Measurements from ENCODE around the gene SLMAP.

SLMAP gene

DNA sequence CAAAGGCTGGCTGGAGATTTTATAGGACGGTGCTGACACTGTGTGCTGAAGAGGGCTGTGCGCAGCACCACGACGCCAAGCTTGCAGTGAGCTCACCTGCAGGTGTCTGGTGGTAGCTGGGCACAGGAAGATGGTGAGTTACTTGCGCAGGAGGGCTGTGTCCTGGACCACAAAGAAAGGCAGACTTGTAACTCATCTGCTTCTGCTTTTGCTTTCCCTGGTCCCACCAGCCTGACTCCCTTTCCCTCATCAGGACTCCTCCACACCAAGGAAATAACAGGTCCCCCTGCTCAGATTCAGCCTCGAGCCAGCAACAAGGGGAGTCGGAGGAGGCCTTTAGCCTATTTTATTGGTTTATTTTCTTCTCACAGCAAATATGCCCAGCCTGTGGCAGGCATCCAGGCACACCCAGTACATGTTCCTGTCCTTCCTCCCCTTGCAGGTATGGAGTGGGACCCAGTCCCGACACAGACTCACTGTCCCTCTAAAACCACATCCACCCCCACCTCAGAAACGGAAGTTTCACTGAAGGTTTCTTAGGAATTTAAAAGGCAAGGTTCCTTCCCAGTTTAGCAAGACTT lies 216.5 kb downstream of the SLMAP start:
- Histone ChIP-seq H3K4me3 (ENCODE audit: low read depth in 1 of 2, low read length in 2 of 2) (no peak overlapping the region), H3K9ac (ENCODE audit: low read length) (no peak overlapping the region), H3K36me3 (ENCODE audit: insufficient read depth, low read length) (no peaks in the 10 kb centered on the region), H3K27me3 (ENCODE audit: control insufficient read depth in 1 of 2, insufficient read depth in 2 of 2, low read length in 2 of 2) (no peaks in the 10 kb centered on the region), H3K27ac (ENCODE audit: low read depth, low read length) (no peak overlapping the region), H3K4me1 (ENCODE audit: insufficient read depth, low read length) (peaks cover 8% of the 10 kb centered on the region), H3K9me3 (ENCODE audit: low read length) (no peaks in the 10 kb centered on the region)

DNA sequence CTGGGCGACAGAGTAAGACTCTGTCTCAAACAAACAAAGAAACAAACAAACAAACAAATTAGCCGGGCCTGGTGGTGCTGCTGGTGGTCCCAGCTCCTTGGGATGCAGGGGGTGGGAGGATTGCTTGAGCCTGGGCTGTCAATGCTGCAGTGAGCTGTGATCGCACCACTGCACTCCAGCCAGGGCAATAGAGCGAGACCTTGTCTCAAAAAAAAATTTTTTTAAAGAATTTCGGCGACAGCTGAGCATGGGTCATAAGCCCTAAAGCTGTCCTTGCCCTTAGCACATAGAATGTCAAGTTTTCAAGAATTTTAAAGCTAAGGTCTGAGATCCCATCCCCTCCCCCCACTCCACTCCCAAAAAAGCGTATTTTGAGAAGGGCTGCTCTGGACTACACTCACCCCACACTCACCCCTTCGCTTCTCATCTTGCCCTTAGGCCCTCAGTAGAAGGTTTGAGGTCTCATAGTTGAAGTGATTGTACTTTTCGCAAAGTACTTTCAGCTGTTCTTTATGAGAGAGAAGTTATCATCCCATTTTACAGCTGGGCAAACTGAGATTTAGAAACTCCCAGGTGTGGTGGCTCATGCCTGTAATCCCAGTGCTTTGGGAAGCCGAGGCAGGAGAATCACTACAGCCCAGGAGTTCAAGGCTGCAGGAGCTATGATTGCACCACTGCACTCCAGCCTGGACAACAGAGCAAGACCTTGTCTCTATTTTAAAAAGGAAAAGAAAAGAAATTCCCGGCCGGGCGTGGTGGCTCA lies 217.8 kb downstream of the SLMAP start:
- H3K4me3 ChIP-seq (ENCODE audit: low read depth in 1 of 2, low read length in 2 of 2): no peak overlapping the region
- H3K27me3 ChIP-seq (ENCODE audit: control insufficient read depth in 1 of 2, insufficient read depth in 2 of 2, low read length in 2 of 2): no peaks in the 10 kb centered on the region
- H3K9ac ChIP-seq (ENCODE audit: low read length): no peak overlapping the region
- H3K4me1 ChIP-seq (ENCODE audit: insufficient read depth, low read length): peaks cover 8% of the 10 kb centered on the region
- no peaks in the 10 kb centered on the region for H3K36me3 ChIP-seq (ENCODE audit: insufficient read depth, low read length)
- H3K9me3 ChIP-seq (ENCODE audit: low read length): no peaks in the 10 kb centered on the region
- no peak overlapping the region for H3K27ac ChIP-seq (ENCODE audit: low read depth, low read length)

DNA sequence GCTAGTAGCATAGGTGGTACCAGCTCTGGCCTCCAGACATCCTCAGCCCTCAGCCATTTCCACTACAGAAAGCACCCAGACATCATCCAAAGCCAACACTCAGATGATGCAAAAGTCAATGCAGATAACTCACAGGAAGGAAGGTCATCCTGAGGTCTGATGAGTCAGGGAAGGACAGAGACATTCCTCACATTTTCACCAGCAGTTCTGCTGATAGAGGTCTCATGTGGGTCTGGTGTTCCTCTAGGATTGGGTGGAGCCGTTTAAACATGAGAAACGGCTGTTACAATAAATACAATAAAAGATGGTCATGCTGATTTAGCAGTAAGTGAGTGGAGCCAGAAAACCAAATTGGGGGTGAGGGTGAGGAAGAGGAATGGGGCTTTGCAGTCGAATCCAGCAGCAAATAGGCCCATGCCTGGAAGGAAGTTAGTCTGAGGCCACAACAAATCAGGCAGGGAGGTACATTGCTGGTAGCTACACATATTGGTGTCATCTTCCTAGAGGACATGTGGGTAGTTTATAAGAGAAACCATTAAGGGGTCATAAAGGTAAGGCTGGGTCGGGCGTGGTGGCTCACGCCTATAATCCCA lies 218.8 kb downstream of the SLMAP start:
- H3K4me3 ChIP-seq (ENCODE audit: low read depth in 1 of 2, low read length in 2 of 2): no peak overlapping the region
- no peak overlapping the region for H3K9ac ChIP-seq (ENCODE audit: low read length)
- peak overlapping the region; percentile 2 for H3K27ac ChIP-seq (ENCODE audit: low read depth, low read length)
- no peaks in the 10 kb centered on the region for H3K36me3 ChIP-seq (ENCODE audit: insufficient read depth, low read length)
- H3K27me3 ChIP-seq (ENCODE audit: control insufficient read depth in 1 of 2, insufficient read depth in 2 of 2, low read length in 2 of 2): no peaks in the 10 kb centered on the region
- no peaks in the 10 kb centered on the region for H3K9me3 ChIP-seq (ENCODE audit: low read length)
- peaks cover 8% of the 10 kb centered on the region for H3K4me1 ChIP-seq (ENCODE audit: insufficient read depth, low read length)

DNA sequence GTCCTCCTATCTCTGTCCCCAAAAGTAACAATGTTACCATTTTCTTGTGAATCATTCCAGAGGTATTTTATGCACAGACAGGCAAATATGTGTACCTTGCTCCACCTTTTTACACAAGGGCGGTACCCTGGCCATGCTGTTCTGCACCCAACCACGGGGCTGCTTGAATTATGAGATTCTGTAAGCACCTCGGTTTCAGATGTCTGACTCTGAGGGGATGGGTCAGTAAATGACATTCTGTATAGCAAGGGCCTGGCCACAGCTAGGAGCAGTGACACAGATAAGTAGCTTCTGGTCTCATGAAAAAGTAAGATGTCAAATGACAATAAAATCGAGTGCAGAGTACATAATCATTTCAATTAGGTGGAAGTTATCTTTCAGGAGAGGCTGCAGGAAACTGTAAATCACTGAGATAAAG lies 221.7 kb downstream of the SLMAP start:
- no peak overlapping the region for H3K4me3 ChIP-seq (ENCODE audit: low read depth in 1 of 2, low read length in 2 of 2)
- no peaks in the 10 kb centered on the region for H3K36me3 ChIP-seq (ENCODE audit: insufficient read depth, low read length)
- no peak overlapping the region for H3K9ac ChIP-seq (ENCODE audit: low read length)
- no peak overlapping the region for H3K27ac ChIP-seq (ENCODE audit: low read depth, low read length)
- H3K27me3 ChIP-seq (ENCODE audit: control insufficient read depth in 1 of 2, insufficient read depth in 2 of 2, low read length in 2 of 2): no peaks in the 10 kb centered on the region
- H3K9me3 ChIP-seq (ENCODE audit: low read length): no peaks in the 10 kb centered on the region
- peaks cover 3% of the 10 kb centered on the region for H3K4me1 ChIP-seq (ENCODE audit: insufficient read depth, low read length)

DNA sequence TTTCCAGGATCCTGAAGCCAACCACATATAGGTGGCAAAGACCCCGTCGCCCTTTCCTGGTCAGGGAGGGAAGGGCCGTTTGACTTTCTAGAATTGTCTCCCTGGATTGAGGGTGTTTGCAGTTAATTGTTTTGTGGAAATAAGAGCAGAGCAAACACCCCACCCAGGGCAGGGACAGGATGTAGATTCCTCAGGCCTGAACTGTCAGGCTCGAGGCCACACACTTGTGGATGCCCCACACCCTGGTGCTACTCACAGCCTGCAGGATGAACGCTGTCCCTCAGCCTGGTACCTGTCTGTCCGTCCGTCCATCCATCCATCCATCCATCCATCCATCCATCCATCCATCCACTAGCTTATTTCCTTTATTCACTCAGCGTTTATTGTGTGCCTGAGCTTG lies 222.2 kb downstream of the SLMAP start:
- Histone ChIP-seq H3K36me3 (ENCODE audit: insufficient read depth, low read length) (no peaks in the 10 kb centered on the region), H3K27ac (ENCODE audit: low read depth, low read length) (no peak overlapping the region), H3K4me1 (ENCODE audit: insufficient read depth, low read length) (no peaks in the 10 kb centered on the region), H3K4me3 (ENCODE audit: low read depth in 1 of 2, low read length in 2 of 2) (no peak overlapping the region), H3K9me3 (ENCODE audit: low read length) (no peaks in the 10 kb centered on the region), H3K9ac (ENCODE audit: low read length) (no peak overlapping the region), H3K27me3 (ENCODE audit: control insufficient read depth in 1 of 2, insufficient read depth in 2 of 2, low read length in 2 of 2) (no peaks in the 10 kb centered on the region)
